HCT116 (cell line): ENCODE data around the gene FAM13A. TPM values are rescaled to one million over a fixed set of nuclear protein-coding genes. Genes with fewer than 3 reads are reported as not detected.

Experiments
- ATAC-seq: fragments of 200-7000 bp; cut with Tn5 transposase; 2 replicates; pipeline ENCODE4 v1.9.1; 2020; ENCODE audit warnings: mild to moderate bottlenecking, moderate library complexity
- BruUV-seq: library from RNA; stranded (reverse); fragments of 400-500 nt; replicated peaks from 2 replicates; lab custom pipeline; 2021; lab: Mats Ljungman, UMichigan
- CTCF ChIA-PET: fragments of 300-600 bp; sonication (Branson Sonifier 250); formaldehyde crosslinking; loops from one replicate; lab custom pipeline; 2021; ENCODE audit warnings: antibody characterized with exemption; lab: Charles Lee
- POLR2A ChIA-PET: fragments of 300-600, 350-600 bp; sonication (Branson Sonifier 250); formaldehyde crosslinking; loops from one replicate; lab custom pipeline; 2021; ENCODE audit warnings: antibody characterized with exemption; lab: Charles Lee
- RAD21 ChIA-PET, 2 experiments: fragments of 300-600 bp; sonication (Branson Sonifier 250); formaldehyde crosslinking; loops; one replicate each; lab custom pipeline; 2023; ENCODE audit warnings: low total read pairs in 2 of 2; ENCODE audit not compliant: uncharacterized antibody in 2 of 2, unreplicated experiment in 2 of 2, low non-redundant PET in 1 of 2; lab: Charles Lee
- DNase-seq: peaks from one replicate; pipeline ENCODE4 v3.0.0-alpha.2; 2010; ENCODE audit warnings: low read depth, low spot score
- H2AFZ ChIP-seq: fragments of 200-600 bp; shearing (Covaris generic), sonication (generic); 2 replicates; pipeline ENCODE4 v1.6.1; 2017; ENCODE audit warnings: low read depth, mixed run types, mixed read lengths, antibody characterized with exemption, low read length; ENCODE audit not compliant: poor library complexity, severe bottlenecking
- H3K27ac ChIP-seq: 2 replicates; pipeline ENCODE4 v1.5.1; 2012; ENCODE audit warnings: low read depth, low read length
- H3K27me3 ChIP-seq: fragments of 200-600 bp; sonication (generic); 2 replicates; pipeline ENCODE4 v1.6.1; 2016; ENCODE audit warnings: mixed run types, low read length, mixed read lengths; ENCODE audit not compliant: insufficient read depth
- H3K36me3 ChIP-seq, 2 experiments: fragments of 200-500 bp in 1 of 2; fragments of 200-600 bp in 1 of 2; sonication (Bioruptor generic) in 1 of 2; sonication (generic) in 1 of 2; 2 replicates each; pipeline versions ENCODE4 v1.5.1 to v1.6.1; 2014 to 2016; ENCODE audit warnings: low read length in 2 of 2, inconsistent platforms in 1 of 2, mixed read lengths in 1 of 2, mixed run types in 1 of 2; ENCODE audit not compliant: insufficient read depth in 2 of 2, control insufficient read depth in 1 of 2
- H3K4me1 ChIP-seq, 2 experiments: fragments of 200-600 bp in 1 of 2; sonication (generic) in 1 of 2; 2 replicates each; pipeline versions ENCODE4 v1.5.1 to v1.6.1; 2012 to 2017; ENCODE audit warnings: low read length in 2 of 2, inconsistent platforms in 1 of 2, mild to moderate bottlenecking in 1 of 2, mixed read lengths in 1 of 2, mixed run types in 1 of 2, moderate library complexity in 1 of 2; ENCODE audit not compliant: insufficient read depth in 2 of 2, control insufficient read depth in 1 of 2
- H3K4me2 ChIP-seq: fragments of 200-600 bp; sonication (generic); 2 replicates; pipeline ENCODE4 v1.6.1; 2017; ENCODE audit warnings: mixed run types, low read length, mixed read lengths
- H3K4me3 ChIP-seq, 2 experiments: fragments of 200-600 bp in 1 of 2; sonication (generic) in 1 of 2; replicated peaks in 1 of 2; 2 replicates each; pipeline ENCODE4 v1.5.1; 2011 to 2016; ENCODE audit warnings: low read length in 2 of 2, control low read depth in 1 of 2, low read depth in 1 of 2, mild to moderate bottlenecking in 1 of 2, mixed read lengths in 1 of 2, mixed run types in 1 of 2
- H3K79me2 ChIP-seq: fragments of 200-600 bp; sonication (generic); 2 replicates; pipeline ENCODE4 v1.6.1; 2017; ENCODE audit warnings: mild to moderate bottlenecking, mixed run types, low read length, moderate library complexity, mixed read lengths; ENCODE audit not compliant: insufficient read depth
- H3K9ac ChIP-seq: fragments of 200-600 bp; sonication (generic); 2 replicates; pipeline ENCODE4 v1.6.1; 2016; ENCODE audit warnings: low read length, mixed read lengths
- H3K9me2 ChIP-seq: fragments of 200-600 bp; sonication (generic), shearing (Covaris generic); 2 replicates; pipeline ENCODE4 v1.6.1; 2017; ENCODE audit warnings: mixed run types, mild to moderate bottlenecking, moderate library complexity; ENCODE audit not compliant: insufficient read depth
- H3K9me3 ChIP-seq, 2 experiments: fragments of 200-500 bp in 1 of 2; fragments of 200-600 bp in 1 of 2; sonication (Bioruptor generic) in 1 of 2; sonication (generic) in 1 of 2; 2 replicates each; pipeline ENCODE4 v1.6.1; 2014 to 2017; ENCODE audit warnings: low read length in 2 of 2, mixed read lengths in 2 of 2, inconsistent platforms in 1 of 2, low read depth in 1 of 2, mild to moderate bottlenecking in 1 of 2, mixed run types in 1 of 2, moderate library complexity in 1 of 2; ENCODE audit not compliant: control insufficient read depth in 1 of 2, insufficient read depth in 1 of 2
- H4K20me1 ChIP-seq: fragments of 200-600 bp; sonication (generic), shearing (Covaris generic); 2 replicates; pipeline ENCODE4 v1.6.1; 2017; ENCODE audit warnings: mixed run types, mild to moderate bottlenecking, moderate library complexity; ENCODE audit not compliant: insufficient read depth
- CEBPB ChIP-seq: IDR thresholded peaks from 2 replicates; pipeline ENCODE4 v1.6.1; 2012; ENCODE audit warnings: low read depth
- EGR1 ChIP-seq: IDR thresholded peaks from 2 replicates; pipeline ENCODE4 v1.6.1; 2012; ENCODE audit warnings: low read depth
- ELF1 ChIP-seq: IDR thresholded peaks from 2 replicates; pipeline ENCODE4 v1.6.1; 2012; ENCODE audit warnings: low read depth, borderline replicate concordance
- EZH2phosphoT487 ChIP-seq: fragments of 200-600 bp; IDR thresholded peaks from 2 replicates; pipeline ENCODE4 v1.6.1; 2018; ENCODE audit warnings: antibody characterized with exemption, borderline replicate concordance
- FOSL1 ChIP-seq: IDR thresholded peaks from 2 replicates; pipeline ENCODE4 v1.6.1; 2012; ENCODE audit warnings: low read depth
- POLR2A ChIP-seq: IDR thresholded peaks from 2 replicates; pipeline ENCODE4 v1.7.0; 2011; ENCODE audit warnings: borderline replicate concordance; ENCODE audit not compliant: insufficient read depth, insufficient read length; ENCODE audit errors: extremely low read depth
- POLR2AphosphoS5 ChIP-seq: IDR thresholded peaks from 2 replicates; pipeline ENCODE4 v1.6.1; 2011; ENCODE audit warnings: mild to moderate bottlenecking, low read depth, low read length, moderate library complexity
- SRF ChIP-seq: IDR thresholded peaks from 2 replicates; pipeline ENCODE4 v1.6.1; 2012; ENCODE audit warnings: low read depth
- TCF7L2 ChIP-seq: IDR thresholded peaks from 2 replicates; pipeline ENCODE4 v1.7.0; 2011; ENCODE audit warnings: borderline replicate concordance, inconsistent platforms; ENCODE audit not compliant: insufficient read depth, insufficient read length; ENCODE audit errors: extremely low read depth
- YY1 ChIP-seq: IDR thresholded peaks from 2 replicates; pipeline ENCODE4 v1.6.1; 2011; ENCODE audit warnings: low read length, low read depth, moderate library complexity, mild to moderate bottlenecking; ENCODE audit not compliant: insufficient replicate concordance; ENCODE audit errors: extremely low read depth
- ZFX ChIP-seq: fragments of 450-650 bp; IDR thresholded peaks from 2 replicates; pipeline ENCODE4 v1.6.1; 2017
- intact Hi-C: fragments of 100-400 bp; cut with micrococcal nuclease; formaldehyde crosslinking; loops from 2 replicates; pipeline ENCODE4 v1.10.0; 2022
- total RNA-seq: library from RNA; stranded (reverse); gene quantifications from one replicate; pipeline ENCODE4 v1.2.1, GENCODE V29; 2021; ENCODE audit not compliant: unreplicated experiment
- TF ChIP-seq, protein P1 (sequence below): IDR thresholded peaks from 2 replicates; pipeline ENCODE4 v1.6.1; 2012
- TF ChIP-seq, protein P2 (sequence below): IDR thresholded peaks from 2 replicates; pipeline ENCODE4 v1.6.1; 2012
- TF ChIP-seq, protein P3 (sequence below), 3 experiments: fragments of 200-600 bp in 1 of 3; sonication (generic) in 1 of 3; IDR thresholded peaks in 2 of 3; conservative IDR thresholded peaks in 1 of 3; 2 replicates each; pipeline ENCODE4 v1.5.1; 2012 to 2017; ENCODE audit warnings: low read depth in 2 of 3, low read length in 2 of 3, antibody characterized with exemption in 1 of 3, borderline replicate concordance in 1 of 3, control low read depth in 1 of 3, mild to moderate bottlenecking in 1 of 3, mixed read lengths in 1 of 3, mixed run types in 1 of 3, moderate library complexity in 1 of 3; ENCODE audit not compliant: insufficient read depth in 1 of 3

FAM13A gene
- total RNA-seq, 1 experiment from 2014 or later, result 17.2 TPM

DNA sequence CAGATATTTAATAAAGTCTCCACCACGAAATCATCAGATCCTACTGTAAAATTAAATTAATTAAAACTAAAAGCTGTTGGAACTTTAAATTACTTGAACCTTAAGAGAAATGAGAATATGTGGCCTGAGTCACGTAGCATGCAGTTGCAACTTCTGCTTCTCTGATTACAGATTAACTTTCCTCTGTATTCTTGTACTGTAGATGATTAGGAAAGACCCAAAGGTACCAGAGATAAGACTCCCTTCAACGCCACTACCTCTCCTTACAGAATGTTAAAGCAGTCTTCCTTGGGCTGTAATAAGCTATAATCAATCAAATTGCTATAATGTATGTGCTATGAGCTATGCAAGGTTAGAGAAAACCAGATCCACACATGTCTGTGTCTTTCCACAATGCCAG is 47.9 kb downstream of the FAM13A start:
- H3K27me3 ChIP-seq, result no peaks in the 10 kb centered on the region
- no peaks in the 10 kb centered on the region for H3K4me1 ChIP-seq
- intact Hi-C loops, result no loop called here
- POLR2A ChIA-PET, result no interaction called here
- DNase-seq (no peak), ATAC-seq (no peak)
- no peak overlapping the region for H3K4me2 ChIP-seq
- CTCF ChIA-PET, result no interaction called here
- H3K9me2 ChIP-seq, result no peaks in the 10 kb centered on the region
- H2AFZ ChIP-seq, result no peak overlapping the region
- RAD21 ChIA-PET, result no interaction called here
- H4K20me1 ChIP-seq, result no peaks in the 10 kb centered on the region
- TF ChIP-seq TCF7L2, result no peak
- TF ChIP-seq YY1, result no peak
- TF ChIP-seq CEBPB, result no peak
- TF ChIP-seq EGR1, result no peak
- no peak for TF ChIP-seq ELF1
- no peak for TF ChIP-seq ZFX
- TF ChIP-seq POLR2A, result no peak
- no peak for TF ChIP-seq POLR2AphosphoS5
- no peak for TF ChIP-seq FOSL1
- TF ChIP-seq EZH2phosphoT487, result no peak
- TF ChIP-seq, protein P1, sequence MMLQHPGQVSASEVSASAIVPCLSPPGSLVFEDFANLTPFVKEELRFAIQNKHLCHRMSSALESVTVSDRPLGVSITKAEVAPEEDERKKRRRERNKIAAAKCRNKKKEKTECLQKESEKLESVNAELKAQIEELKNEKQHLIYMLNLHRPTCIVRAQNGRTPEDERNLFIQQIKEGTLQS, result no peak
- TF ChIP-seq, protein P2, sequence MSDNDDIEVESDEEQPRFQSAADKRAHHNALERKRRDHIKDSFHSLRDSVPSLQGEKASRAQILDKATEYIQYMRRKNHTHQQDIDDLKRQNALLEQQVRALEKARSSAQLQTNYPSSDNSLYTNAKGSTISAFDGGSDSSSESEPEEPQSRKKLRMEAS, result no peak
- no peak for TF ChIP-seq SRF
- TF ChIP-seq, protein P3, sequence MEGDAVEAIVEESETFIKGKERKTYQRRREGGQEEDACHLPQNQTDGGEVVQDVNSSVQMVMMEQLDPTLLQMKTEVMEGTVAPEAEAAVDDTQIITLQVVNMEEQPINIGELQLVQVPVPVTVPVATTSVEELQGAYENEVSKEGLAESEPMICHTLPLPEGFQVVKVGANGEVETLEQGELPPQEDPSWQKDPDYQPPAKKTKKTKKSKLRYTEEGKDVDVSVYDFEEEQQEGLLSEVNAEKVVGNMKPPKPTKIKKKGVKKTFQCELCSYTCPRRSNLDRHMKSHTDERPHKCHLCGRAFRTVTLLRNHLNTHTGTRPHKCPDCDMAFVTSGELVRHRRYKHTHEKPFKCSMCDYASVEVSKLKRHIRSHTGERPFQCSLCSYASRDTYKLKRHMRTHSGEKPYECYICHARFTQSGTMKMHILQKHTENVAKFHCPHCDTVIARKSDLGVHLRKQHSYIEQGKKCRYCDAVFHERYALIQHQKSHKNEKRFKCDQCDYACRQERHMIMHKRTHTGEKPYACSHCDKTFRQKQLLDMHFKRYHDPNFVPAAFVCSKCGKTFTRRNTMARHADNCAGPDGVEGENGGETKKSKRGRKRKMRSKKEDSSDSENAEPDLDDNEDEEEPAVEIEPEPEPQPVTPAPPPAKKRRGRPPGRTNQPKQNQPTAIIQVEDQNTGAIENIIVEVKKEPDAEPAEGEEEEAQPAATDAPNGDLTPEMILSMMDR (IDR thresholded peaks at IDR 0.05 in 2 of 3, conservative IDR thresholded peaks at IDR 0.05 in 1 of 3; ENCODE audit: borderline replicate concordance in 1 of 3, insufficient read depth in 1 of 3, low read depth in 2 of 3, low read length in 2 of 3), result no peak
- H3K4me3 ChIP-seq, result no peak overlapping the region
- no peak overlapping the region for H3K9ac ChIP-seq
- no TSS peak for BruUV-seq
- H3K36me3 ChIP-seq, result no peaks in the 10 kb centered on the region
- H3K79me2 ChIP-seq, result no peaks in the 10 kb centered on the region
- no peaks in the 10 kb centered on the region for H3K9me3 ChIP-seq
- no peak overlapping the region for H3K27ac ChIP-seq
